MG63 (cell line): ENCODE measurements around the gene NTNG2. TPM values are rescaled to one million over a fixed set of nuclear protein-coding genes. Genes with fewer than 3 reads are reported as not detected.

Experiments used
- DNase-seq: peaks from one replicate; pipeline ENCODE4 v3.0.0-alpha.2; 2020
- H3K27me3 ChIP-seq: fragments of 250-450 bp; sonication (Bioruptor Pico); 2 replicates; pipeline ENCODE4 v1.5.1; 2020; ENCODE audit warnings: mild to moderate bottlenecking, moderate library complexity
- H3K36me3 ChIP-seq: fragments of 250-450 bp; sonication (Bioruptor Pico); 2 replicates; pipeline ENCODE4 v1.5.1; 2020; ENCODE audit warnings: mild to moderate bottlenecking, moderate library complexity
- H3K4me3 ChIP-seq: fragments of 250-450 bp; sonication (Bioruptor Pico); 2 replicates; pipeline ENCODE4 v1.5.1; 2020; ENCODE audit warnings: mild to moderate bottlenecking, moderate library complexity
- H3K9me3 ChIP-seq: fragments of 250-450 bp; sonication (Bioruptor Pico); 2 replicates; pipeline ENCODE4 v1.5.1; 2020; ENCODE audit warnings: mild to moderate bottlenecking, moderate library complexity
- total RNA-seq: library from RNA; depleted of rRNA; stranded (reverse); fragments of >200 nt; shearing (Covaris generic); gene quantifications from 2 replicates; pipeline ENCODE4 v1.2.3, GENCODE V29; 2014; ENCODE audit warnings: low replicate concordance

The NTNG2 gene
- total RNA-seq, 1 experiment from 2014 or later, result 0.10 TPM

- DNase-seq, result no peak
- H3K4me3 ChIP-seq, result no peak overlapping the region
- H3K27me3 ChIP-seq, result peaks cover 2% of the 10 kb centered on the region; the same call in 1 of the 2 replicates
- H3K9me3 ChIP-seq, result no peaks in the 10 kb centered on the region
- H3K36me3 ChIP-seq, result no peaks in the 10 kb centered on the region
Observed at GRCh38 chr9:132184124-132184523, 22.3 kb downstream of the NTNG2 start.

GRCh38 chr9:132185073-132186009 is 23.5 kb downstream of the NTNG2 start:
- H3K27me3 ChIP-seq, result no peaks in the 10 kb centered on the region
- no peaks in the 10 kb centered on the region for H3K9me3 ChIP-seq
- H3K36me3 ChIP-seq, result no peaks in the 10 kb centered on the region
- no peak for DNase-seq
- no peak overlapping the region for H3K4me3 ChIP-seq

- H3K27me3 ChIP-seq, result no peaks in the 10 kb centered on the region
- no peak for DNase-seq
Observed at GRCh38 chr9:132187121-132187620, 25.3 kb downstream of the NTNG2 start.

GRCh38 chr9:132190966-132191365 is 29.1 kb downstream of the NTNG2 start:
- Histone ChIP-seq H3K27me3 (no peaks in the 10 kb centered on the region), H3K9me3 (no peaks in the 10 kb centered on the region), H3K4me3 (no peak overlapping the region), H3K36me3 (no peaks in the 10 kb centered on the region)
- DNase-seq, result no peak

More at GRCh38 chr9:132187121-132187620, 25.3 kb downstream of the NTNG2 start:
- Histone ChIP-seq H3K4me3 (no peak overlapping the region), H3K9me3 (no peaks in the 10 kb centered on the region), H3K36me3 (no peaks in the 10 kb centered on the region)

- no peaks in the 10 kb centered on the region for H3K27me3 ChIP-seq
- H3K36me3 ChIP-seq, result no peaks in the 10 kb centered on the region
- DNase-seq, result no peak
- no peak overlapping the region for H3K4me3 ChIP-seq
- H3K9me3 ChIP-seq, result no peaks in the 10 kb centered on the region
Observed at GRCh38 chr9:132192728-132193127, 30.9 kb downstream of the NTNG2 start.

DNA sequence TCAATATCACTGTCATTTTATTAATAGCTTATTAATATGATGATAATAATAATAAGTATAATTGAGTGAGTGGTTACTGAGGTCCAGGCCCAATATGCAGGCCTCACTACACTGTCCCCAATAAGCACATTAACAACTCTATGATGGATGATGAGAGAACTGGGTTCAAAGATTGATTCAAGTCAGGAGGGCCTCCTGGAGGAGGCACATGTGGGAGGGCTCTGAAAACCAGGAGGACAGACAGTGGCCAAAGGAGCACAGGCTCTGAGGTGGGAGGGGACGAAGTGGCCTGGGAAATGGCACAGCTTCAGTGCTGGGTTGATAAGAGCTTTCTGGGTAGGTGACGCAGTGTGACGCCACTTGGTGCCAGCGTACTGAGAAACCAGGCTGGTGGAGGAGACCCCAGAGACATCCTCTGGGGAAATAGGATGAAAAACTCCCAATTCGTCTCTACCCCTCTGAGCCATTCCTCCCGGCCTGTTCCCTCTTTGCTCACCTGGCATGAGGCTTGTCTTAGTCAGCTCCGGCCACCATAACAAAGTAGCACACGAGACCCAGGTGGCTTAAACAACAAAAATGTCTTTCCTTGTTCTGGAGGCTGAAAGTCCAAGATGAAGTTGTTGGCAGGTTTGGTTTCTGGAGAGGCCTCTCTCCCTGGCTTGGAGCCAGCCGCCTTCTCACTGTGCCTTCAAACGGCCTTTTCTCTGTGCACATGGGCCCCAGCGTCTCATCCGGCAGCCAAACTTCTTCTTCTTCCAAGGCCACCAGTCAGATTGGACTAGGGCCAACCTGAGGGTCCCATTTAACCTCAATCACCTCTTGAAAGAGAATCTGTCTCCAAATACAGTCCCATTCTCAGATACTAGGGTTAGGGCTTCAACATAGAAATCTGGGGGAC is 31.6 kb downstream of the NTNG2 start:
- DNase-seq, result no peak

GRCh38 chr9:132194508-132194907 is 32.6 kb downstream of the NTNG2 start:
- Histone ChIP-seq H3K36me3 (no peaks in the 10 kb centered on the region), H3K9me3 (no peaks in the 10 kb centered on the region), H3K27me3 (no peaks in the 10 kb centered on the region), H3K4me3 (no peak overlapping the region)
- DNase-seq, result no peak

More for the DNA sequence above, 31.6 kb downstream of the NTNG2 start:
- Histone ChIP-seq H3K36me3 (no peaks in the 10 kb centered on the region), H3K27me3 (no peaks in the 10 kb centered on the region), H3K4me3 (no peak overlapping the region), H3K9me3 (no peaks in the 10 kb centered on the region)

- Histone ChIP-seq H3K27me3 (no peaks in the 10 kb centered on the region), H3K36me3 (no peaks in the 10 kb centered on the region), H3K4me3 (no peak overlapping the region), H3K9me3 (no peaks in the 10 kb centered on the region)
- no peak for DNase-seq
Observed at GRCh38 chr9:132197315-132197714, 35.5 kb downstream of the NTNG2 start.

- H3K36me3 ChIP-seq, result no peaks in the 10 kb centered on the region
- H3K9me3 ChIP-seq, result no peaks in the 10 kb centered on the region
- no peaks in the 10 kb centered on the region; the same call in 1 of the 2 replicates for H3K27me3 ChIP-seq
- no peak for DNase-seq
- H3K4me3 ChIP-seq, result no peak overlapping the region
Observed at GRCh38 chr9:132197856-132198550, 36.1 kb downstream of the NTNG2 start.

GRCh38 chr9:132199056-132199455 is 37.2 kb downstream of the NTNG2 start:
- H3K27me3 ChIP-seq, result no peaks in the 10 kb centered on the region; the same call in 1 of the 2 replicates
- DNase-seq, result no peak
- no peaks in the 10 kb centered on the region for H3K36me3 ChIP-seq
- H3K4me3 ChIP-seq, result no peak overlapping the region
- no peaks in the 10 kb centered on the region for H3K9me3 ChIP-seq

DNA sequence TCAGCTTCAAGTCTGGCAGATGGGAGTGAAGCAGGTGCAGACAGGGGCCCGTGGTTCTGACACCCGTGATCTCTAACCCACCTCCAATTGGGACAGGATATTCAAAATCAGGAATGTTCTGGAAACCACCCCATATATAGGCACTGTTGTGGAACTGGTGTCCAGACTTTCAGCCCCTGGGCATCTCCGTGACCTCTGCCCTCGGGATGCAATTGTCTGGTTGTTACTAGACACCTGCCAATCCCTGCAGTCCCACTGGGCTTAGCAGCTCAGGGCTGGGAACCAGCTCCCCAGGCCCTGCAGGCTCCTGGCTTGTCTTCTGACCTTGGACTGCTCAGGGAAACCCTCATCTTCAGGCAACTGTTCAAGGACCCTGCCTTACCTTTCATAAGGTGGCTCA is 38.8 kb downstream of the NTNG2 start:
- no peaks in the 10 kb centered on the region; the same call in 1 of the 2 replicates for H3K27me3 ChIP-seq
- no peak overlapping the region for H3K4me3 ChIP-seq
- H3K36me3 ChIP-seq, result no peaks in the 10 kb centered on the region
- DNase-seq, result no peak
- H3K9me3 ChIP-seq, result no peaks in the 10 kb centered on the region

DNA sequence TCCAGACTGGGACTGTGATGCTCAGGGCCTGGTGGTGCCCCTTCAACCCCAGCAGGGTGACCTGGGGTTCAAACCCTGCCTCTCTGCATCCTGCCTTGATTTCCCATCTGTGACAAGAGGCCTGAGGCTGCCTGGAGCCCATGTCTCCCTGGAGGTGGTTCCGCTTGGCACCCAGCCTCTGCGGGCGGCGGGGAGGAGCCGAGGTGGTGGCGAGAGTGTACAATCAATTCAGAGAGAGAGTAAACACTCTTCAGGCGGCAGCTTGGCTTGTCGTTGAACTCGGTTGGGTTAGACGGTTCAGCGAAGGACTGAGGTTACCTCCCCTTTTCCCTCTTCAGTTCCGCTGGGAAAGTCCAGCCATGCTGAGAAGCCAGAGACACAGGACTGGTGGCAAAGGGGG is 39.3 kb downstream of the NTNG2 start:
- H3K27me3 ChIP-seq, result no peaks in the 10 kb centered on the region; the same call in 1 of the 2 replicates
- no peaks in the 10 kb centered on the region for H3K36me3 ChIP-seq
- H3K9me3 ChIP-seq, result no peaks in the 10 kb centered on the region
- DNase-seq, result no peak
- no peak overlapping the region for H3K4me3 ChIP-seq

GRCh38 chr9:132201780-132202703 is 40.2 kb downstream of the NTNG2 start:
- no peak for DNase-seq
- Histone ChIP-seq H3K9me3 (no peaks in the 10 kb centered on the region), H3K27me3 (no peaks in the 10 kb centered on the region; the same call in 1 of the 2 replicates), H3K4me3 (no peak overlapping the region), H3K36me3 (no peaks in the 10 kb centered on the region)

- no peak overlapping the region for H3K4me3 ChIP-seq
- DNase-seq, result no peak
- no peaks in the 10 kb centered on the region for H3K9me3 ChIP-seq
- no peaks in the 10 kb centered on the region; the same call in 1 of the 2 replicates for H3K27me3 ChIP-seq
- H3K36me3 ChIP-seq, result no peaks in the 10 kb centered on the region
Observed at GRCh38 chr9:132204883-132205282, 43.0 kb downstream of the NTNG2 start.

- Histone ChIP-seq H3K4me3 (no peak overlapping the region), H3K27me3 (no peaks in the 10 kb centered on the region; the same call in 1 of the 2 replicates), H3K36me3 (no peaks in the 10 kb centered on the region), H3K9me3 (no peaks in the 10 kb centered on the region)
- DNase-seq, result no peak
Observed at GRCh38 chr9:132207215-132207614, 45.4 kb downstream of the NTNG2 start.
